SK-N-SH (cell line): ENCODE results near the gene ATL1. TPM values are rescaled to one million over a fixed set of nuclear protein-coding genes. Genes with fewer than 3 reads are reported as not detected.

Experiments
- CTCF ChIA-PET: fragments of 300-600, 350-600 bp; formaldehyde crosslinking; extraction: SDS; loops from one replicate; lab custom pipeline; 2021; lab: Yijun Ruan, JAX
- POLR2A ChIA-PET: fragments of 350-600 bp; sonication (Branson Sonifier 250); formaldehyde crosslinking; extraction: SDS; loops from one replicate; lab custom pipeline; 2020; ENCODE audit warnings: antibody characterized with exemption, inconsistent platforms; lab: Yijun Ruan, JAX
- DNase-seq: peaks from one replicate; pipeline ENCODE4 v3.0.0; 2012
- H2AFZ ChIP-seq: fragments of 200-600 bp; sonication (generic); 2 replicates; pipeline ENCODE4 v1.8.1; 2016; ENCODE audit warnings: antibody characterized with exemption, mild to moderate bottlenecking, low read depth
- H3F3A ChIP-seq: fragments of 200-600 bp; sonication (generic); replicated peaks from 2 replicates; pipeline ENCODE3; 2016; ENCODE audit warnings: antibody characterized with exemption, mild to moderate bottlenecking; ENCODE audit not compliant: insufficient read depth
- H3K27ac ChIP-seq, 2 experiments: fragments of 200-500 bp in 1 of 2; fragments of 200-600 bp in 1 of 2; sonication (Bioruptor generic) in 1 of 2; sonication (generic), shearing (Covaris generic) in 1 of 2; 2 replicates each; pipeline versions ENCODE4 v1.5.1 to v1.6.1; 2014 to 2016; ENCODE audit warnings: low read depth in 2 of 2, inconsistent platforms in 1 of 2, low read length in 1 of 2, mild to moderate bottlenecking in 1 of 2, mixed read lengths in 1 of 2
- H3K27me3 ChIP-seq: fragments of 200-600 bp; sonication (generic), shearing (Covaris generic); 2 replicates; pipeline ENCODE4 v1.6.1; 2016; ENCODE audit warnings: mixed run types; ENCODE audit not compliant: insufficient read depth
- H3K36me3 ChIP-seq, 2 experiments: fragments of 200-500 bp in 1 of 2; fragments of 200-600 bp in 1 of 2; sonication (Bioruptor generic) in 1 of 2; sonication (generic) in 1 of 2; replicated peaks in 1 of 2; 2 replicates each; pipeline versions ENCODE3 to v1.5.1; 2014 to 2016; ENCODE audit warnings: low read length in 1 of 2, mild to moderate bottlenecking in 1 of 2; ENCODE audit not compliant: insufficient read depth in 2 of 2, control insufficient read depth in 1 of 2
- H3K4me1 ChIP-seq, 2 experiments: fragments of 200-500 bp in 1 of 2; fragments of 200-600 bp in 1 of 2; sonication (Bioruptor generic) in 1 of 2; sonication (generic), shearing (Covaris generic) in 1 of 2; 2 replicates each; pipeline versions ENCODE4 v1.5.1 to v1.6.1; 2014 to 2016; ENCODE audit warnings: low read depth in 1 of 2, low read length in 1 of 2, mixed run types in 1 of 2; ENCODE audit not compliant: insufficient read depth in 2 of 2, control insufficient read depth in 1 of 2
- H3K4me2 ChIP-seq: fragments of 200-600 bp; sonication (generic), shearing (Covaris generic); 2 replicates; pipeline ENCODE4 v1.6.1; 2017; ENCODE audit warnings: mixed run types
- H3K4me3 ChIP-seq, 2 experiments: fragments of 200-500 bp in 1 of 2; fragments of 200-600 bp in 1 of 2; sonication (Bioruptor generic) in 1 of 2; sonication (generic), shearing (Covaris generic) in 1 of 2; 2 replicates each; pipeline versions ENCODE4 v1.5.1 to v1.8.1; 2014 to 2016; ENCODE audit warnings: low read depth in 2 of 2, inconsistent platforms in 1 of 2, low read length in 1 of 2, mild to moderate bottlenecking in 1 of 2, mixed read lengths in 1 of 2, moderate library complexity in 1 of 2
- H3K79me2 ChIP-seq: fragments of 200-600 bp; sonication (generic); 2 replicates; pipeline ENCODE4 v1.8.1; 2017; ENCODE audit warnings: mild to moderate bottlenecking; ENCODE audit not compliant: insufficient read depth
- H3K9ac ChIP-seq: fragments of 200-600 bp; sonication (generic); 2 replicates; pipeline ENCODE4 v1.6.1; 2017; ENCODE audit warnings: mixed run types
- H3K9me2 ChIP-seq: fragments of 200-600 bp; sonication (generic); 2 replicates; pipeline ENCODE4 v1.6.1; 2017; ENCODE audit warnings: mixed run types
- H3K9me3 ChIP-seq: fragments of 200-600 bp; sonication (generic); 2 replicates; pipeline ENCODE4 v1.6.1; 2017; ENCODE audit warnings: mixed run types, mild to moderate bottlenecking, moderate library complexity
- H4K20me1 ChIP-seq: fragments of 200-600 bp; sonication (generic); 2 replicates; pipeline ENCODE4 v1.6.1; 2017; ENCODE audit warnings: mild to moderate bottlenecking, mixed run types; ENCODE audit not compliant: insufficient read depth
- CHD2 ChIP-seq: fragments of 150-350 bp; IDR thresholded peaks from 2 replicates; pipeline ENCODE4 v1.6.1; 2018; ENCODE audit warnings: low read length; ENCODE audit not compliant: partially characterized antibody
- CTCF ChIP-seq: fragments of 200-600 bp; sonication (generic); IDR thresholded peaks from 2 replicates; pipeline ENCODE4 v1.6.1; 2017; ENCODE audit warnings: antibody characterized with exemption, mild to moderate bottlenecking, moderate library complexity
- EZH2phosphoT487 ChIP-seq: fragments of 200-600 bp; sonication (generic); IDR thresholded peaks from 2 replicates; pipeline ENCODE4 v1.6.1; 2017; ENCODE audit warnings: low read depth, mixed run types, mild to moderate bottlenecking, antibody characterized with exemption, moderate library complexity, borderline replicate concordance
- FOSL2 ChIP-seq: IDR thresholded peaks from 2 replicates; pipeline ENCODE4 v1.4.0; 2012; ENCODE audit warnings: low read depth, mild to moderate bottlenecking, moderate library complexity, borderline replicate concordance
- FOXM1 ChIP-seq: IDR thresholded peaks from 2 replicates; pipeline ENCODE4 v1.4.0; 2012; ENCODE audit warnings: low read depth, mild to moderate bottlenecking
- GATA2 ChIP-seq: sonication (generic); formaldehyde crosslinking; IDR thresholded peaks from 2 replicates; pipeline ENCODE4 v1.5.0; 2020; ENCODE audit warnings: mild to moderate bottlenecking, missing genetic modification reagents
- MAX ChIP-seq: IDR thresholded peaks from 2 replicates; pipeline ENCODE4 v1.4.0; 2012; ENCODE audit warnings: low read depth
- MXI1 ChIP-seq: IDR thresholded peaks from 2 replicates; pipeline ENCODE4 v1.6.1; 2012; ENCODE audit warnings: mild to moderate bottlenecking, low read depth, low read length, improper control_type of control experiment
- NFIC ChIP-seq: IDR thresholded peaks from 2 replicates; pipeline ENCODE4 v1.4.0; 2012; ENCODE audit warnings: borderline replicate concordance
- RXRA ChIP-seq: IDR thresholded peaks from 2 replicates; pipeline ENCODE4 v1.4.0; 2012; ENCODE audit warnings: low read depth, mild to moderate bottlenecking, borderline replicate concordance
- SMC3 ChIP-seq: IDR thresholded peaks from 2 replicates; pipeline ENCODE4 v1.6.1; 2012; ENCODE audit warnings: low read depth, low read length, improper control_type of control experiment
- YY1 ChIP-seq: IDR thresholded peaks from 2 replicates; pipeline ENCODE4 v1.4.0; 2012; ENCODE audit warnings: low read depth, mild to moderate bottlenecking
- WGBS: methylation state at CpG from one replicate; pipeline ENCODE4 v1.1.6; 2017; ENCODE audit warnings: low lambda C conversion rate; 5-methylcytosine and 5-hydroxymethylcytosine counted together
- polyA plus RNA-seq, 3 experiments: library from polyadenylated mRNA; depleted of rRNA; stranded (reverse); fragments of >200 nt; gene quantifications; 2 replicates each; pipeline ENCODE4 v1.2.3, GENCODE V29; 2012
- TF ChIP-seq, protein P1 (sequence below): IDR thresholded peaks from 2 replicates; pipeline ENCODE4; 2012

The ATL1 gene
- polyA plus RNA-seq, 1 of the 3 experiments (the other 2 are of a cell fraction), result 7.3 TPM

GRCh38 chr14:50666772-50667683 is 107.1 kb downstream of the ATL1 start:
- DNase-seq, result peak; percentile 23
- Histone ChIP-seq H3K27me3 (no peaks in the 10 kb centered on the region), H3K36me3 (peaks cover 7 to 18% of the 10 kb centered on the region in 2 experiments), H3K4me3 (peak overlapping the region; percentile 82 to 98), H3K9me3 (no peaks in the 10 kb centered on the region), H3K27ac (peak overlapping the region; percentile 89 to 95), H3K79me2 (peaks cover 55% of the 10 kb centered on the region), H3F3A (peaks cover 6% of the 10 kb centered on the region), H2AFZ (peak overlapping the region; percentile 32), H3K9ac (peak overlapping the region; percentile 89), H3K4me1 (peaks cover 11 to 16% of the 10 kb centered on the region in 2 experiments), H4K20me1 (peaks cover 8% of the 10 kb centered on the region; the same call in 1 of the 2 replicates), H3K9me2 (no peaks in the 10 kb centered on the region), H3K4me2 (peak overlapping the region; percentile 94)
- no peak for TF ChIP-seq GATA2
- TF ChIP-seq MXI1, result no peak
- TF ChIP-seq CHD2, result no peak
- TF ChIP-seq YY1, result no peak
- TF ChIP-seq MAX, result peak; percentile 8; the same call in 1 of the 2 replicates
- TF ChIP-seq NFIC, result no peak
- TF ChIP-seq, protein P1, sequence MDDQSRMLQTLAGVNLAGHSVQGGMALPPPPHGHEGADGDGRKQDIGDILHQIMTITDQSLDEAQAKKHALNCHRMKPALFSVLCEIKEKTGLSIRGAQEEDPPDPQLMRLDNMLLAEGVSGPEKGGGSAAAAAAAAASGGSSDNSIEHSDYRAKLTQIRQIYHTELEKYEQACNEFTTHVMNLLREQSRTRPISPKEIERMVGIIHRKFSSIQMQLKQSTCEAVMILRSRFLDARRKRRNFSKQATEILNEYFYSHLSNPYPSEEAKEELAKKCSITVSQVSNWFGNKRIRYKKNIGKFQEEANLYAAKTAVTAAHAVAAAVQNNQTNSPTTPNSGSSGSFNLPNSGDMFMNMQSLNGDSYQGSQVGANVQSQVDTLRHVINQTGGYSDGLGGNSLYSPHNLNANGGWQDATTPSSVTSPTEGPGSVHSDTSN, result no peak
- CTCF ChIA-PET, result interaction anchor here (0.8 to 1.5 kb wide), 3 partner anchors 10 to 124 kb away, joined by 3 to 5 read pairs (median 3); partner anchors contain the start of gene ATL1
- POLR2A ChIA-PET, result interaction anchor here (1.3 kb wide), 1 partner anchor 107 kb away, joined by 5 read pairs; the partner anchor contains the start of gene ATL1
- WGBS, result 5% methylated on average over 20 of the region's 20 CpGs

DNA sequence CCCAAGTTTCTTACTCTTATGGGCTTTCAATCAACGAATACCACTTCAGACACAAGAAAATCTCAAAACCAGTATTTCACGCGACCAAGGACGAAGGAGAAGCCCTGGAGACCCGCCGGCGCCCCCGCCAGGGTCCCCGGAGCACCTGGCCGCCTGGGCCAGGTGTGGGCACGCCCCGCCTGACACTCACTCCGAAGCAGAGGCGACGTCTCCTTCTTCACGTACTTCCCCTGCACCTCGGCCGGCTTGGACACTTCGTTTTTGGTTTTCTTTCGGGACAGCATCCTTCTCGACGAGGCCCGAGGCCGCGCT is 107.7 kb downstream of the ATL1 start:
- Histone ChIP-seq H3K27ac (peak overlapping the region; percentile 89 to 95), H3K9ac (peak overlapping the region; percentile 89), H3K4me3 (peak overlapping the region; percentile 82 to 98), H3K9me3 (no peaks in the 10 kb centered on the region), H3F3A (peaks cover 6% of the 10 kb centered on the region), H2AFZ (peak overlapping the region; percentile 32), H3K79me2 (peaks cover 49% of the 10 kb centered on the region), H4K20me1 (peaks cover 8% of the 10 kb centered on the region; the same call in 1 of the 2 replicates), H3K4me2 (peak overlapping the region; percentile 94), H3K4me1 (peaks cover 11 to 16% of the 10 kb centered on the region in 2 experiments), H3K36me3 (peaks cover 7 to 14% of the 10 kb centered on the region in 2 experiments), H3K27me3 (no peaks in the 10 kb centered on the region), H3K9me2 (no peaks in the 10 kb centered on the region)
- POLR2A ChIA-PET, result interaction anchor here (1.0 to 1.4 kb wide), 6 partner anchors 9 to 332 kb away, joined by 3 to 9 read pairs (median 5); partner anchors contain the start of gene ATL1
- WGBS, result 0% methylated on average over 16 of the region's 25 CpGs
- DNase-seq, result peak; percentile 48
- TF ChIP-seq FOSL2 (no peak), SMC3 (no peak), FOXM1 (no peak), EZH2phosphoT487 (no peak), RXRA (no peak), CTCF (0 out of 2 replicates have a peak, but pooled peaks have one; percentile 13), CHD2 (no peak)
- CTCF ChIA-PET, result interaction anchor here (1.3 kb wide), 1 partner anchor 67 kb away, joined by 3 read pairs; no protein-coding TSS in a partner anchor
